Vagina (tissue), 2 donors: ENCODE results near the gene HNRNPH1.

Experiments
- CTCF ChIP-seq, 3 experiments: fragments of 450-650 bp in 2 of 3; fragments of 200-600 bp in 1 of 3; sonication (generic) in 1 of 3; IDR thresholded peaks; one replicate each; pipeline ENCODE4 v1.5.1; 2017 to 2019; ENCODE audit warnings: antibody characterized with exemption in 3 of 3, mild to moderate bottlenecking in 2 of 3, moderate library complexity in 2 of 3
- POLR2A ChIP-seq, 2 donors: fragments of 450-650 bp; IDR thresholded peaks; one replicate each; pipeline ENCODE4 v1.6.1; 2017; ENCODE audit warnings: antibody characterized with exemption in 2 of 2, mild to moderate bottlenecking in 2 of 2, moderate library complexity in 2 of 2
- POLR2AphosphoS5 ChIP-seq, 2 donors: sonication (generic); formaldehyde crosslinking; IDR thresholded peaks; one replicate each; pipeline ENCODE4 v1.9.0; 2017; ENCODE audit warnings: antibody characterized with exemption in 2 of 2, mild to moderate bottlenecking in 2 of 2, low read depth in 1 of 2; ENCODE audit not compliant: insufficient read depth in 1 of 2

- no peak for TF ChIP-seq CTCF (IDR thresholded peaks at IDR 0.05)
- peak in 1 of 2 donors; percentile 60 for TF ChIP-seq POLR2AphosphoS5 (IDR thresholded peaks at IDR 0.05; ENCODE audit: insufficient read depth in 1 of 2, low read depth in 1 of 2)
- no peak for TF ChIP-seq POLR2A (IDR thresholded peaks at IDR 0.05)
Measured at GRCh38 chr5:179605026-179605833, 18.2 kb downstream of the HNRNPH1 start.
